Body of pancreas (tissue), 4 donors: ENCODE measurements around the gene ERC1. TPM values are rescaled to one million over a fixed set of nuclear protein-coding genes. Genes with fewer than 3 reads are reported as not detected.

ENCODE experiments used
- ATAC-seq: fragments of 150-250 bp; one replicate; pipeline ENCODE4 v1.9.1; 2016
- DNase-seq, 4 donors: peaks; one replicate each; pipeline ENCODE4 v3.0.0-alpha.2; 2019
- H3K27ac ChIP-seq, 4 donors: fragments of 200-600 bp; sonication (generic); 1 replicate in 3 of 4; 2 replicates in 1 of 4; pipeline versions ENCODE4 v1.5.1 to v1.6.1; 2016 to 2019; ENCODE audit warnings: mild to moderate bottlenecking in 1 of 4, mixed read lengths in 1 of 4, moderate library complexity in 1 of 4
- H3K27me3 ChIP-seq, 2 donors: fragments of 200-600 bp; sonication (generic); one replicate each; pipeline ENCODE4 v1.6.0; 2016; ENCODE audit warnings: mild to moderate bottlenecking in 1 of 2
- H3K36me3 ChIP-seq, 2 donors: fragments of 200-600 bp; sonication (generic); replicated peaks in 1 of 2; 2 replicates each; pipeline ENCODE4 v1.5.1; 2016; ENCODE audit warnings: low read depth in 2 of 2; ENCODE audit not compliant: insufficient read depth in 1 of 2
- H3K4me1 ChIP-seq: fragments of 200-600 bp; sonication (generic); one replicate; pipeline ENCODE4 v1.6.0; 2016
- H3K4me3 ChIP-seq, 2 donors: fragments of 200-600 bp; sonication (generic); 1 replicate in 1 of 2; 2 replicates in 1 of 2; pipeline ENCODE4 v1.5.1; 2016 to 2019
- H3K9me3 ChIP-seq, 3 donors: fragments of 200-600 bp; sonication (generic); 1 replicate in 2 of 3; 2 replicates in 1 of 3; pipeline ENCODE4 v1.5.1; 2016
- CTCF ChIP-seq, 7 experiments: fragments of 450-650 bp in 4 of 7; fragments of 200-600 bp in 3 of 7; sonication (generic) in 3 of 7; IDR thresholded peaks; one replicate each; pipeline ENCODE4 v1.5.1; 2016 to 2019; ENCODE audit warnings: antibody characterized with exemption in 7 of 7
- POLR2A ChIP-seq, 3 donors: fragments of 450-650 bp; IDR thresholded peaks; one replicate each; pipeline ENCODE4 v1.6.1; 2016; ENCODE audit warnings: antibody characterized with exemption in 3 of 3, mild to moderate bottlenecking in 2 of 3
- WGBS, 2 donors: methylation state at CpG; one replicate each; pipeline ENCODE4 v1.1.5; 2017; 5-methylcytosine and 5-hydroxymethylcytosine counted together
- intact Hi-C: fragments of 100-400 bp; cut with DNase I; formaldehyde crosslinking; loops from one replicate; pipeline ENCODE4 v1.15.1; 2023
- total RNA-seq, 2 donors: library from RNA; depleted of rRNA; stranded (reverse); fragments of >200 nt; gene quantifications; one replicate each; pipeline ENCODE4 v1.1.0, GENCODE V29; 2016

Gene ERC1
- total RNA-seq, 2 donors from 2014 or later = 20.8 to 29.0 TPM

GRCh38 chr12:989051-989450 is 2.0 kb upstream of the ERC1 start:
- Histone ChIP-seq H3K4me3 (no peak overlapping the region), H3K27ac (peak overlapping the region in 2 of 4 donors; percentile 98 to 99), H3K9me3 (no peaks in the 10 kb centered on the region), H3K4me1 (peaks cover 35% of the 10 kb centered on the region), H3K27me3 (no peaks in the 10 kb centered on the region), H3K36me3 (no peaks in the 10 kb centered on the region)
- 76 to 84% methylated on average over 2 of the region's 2 CpGs for WGBS, 2 donors
- no peak for DNase-seq
- ATAC-seq = no peak
- intact Hi-C loops = no loop called here
- no peak for TF ChIP-seq POLR2A (IDR thresholded peaks at IDR 0.05)
- TF ChIP-seq CTCF (IDR thresholded peaks at IDR 0.05) = no peak

GRCh38 chr12:989751-990660 is 1.0 kb upstream of the ERC1 start:
- DNase-seq (peak; percentile 71 to 79 (median 76)), ATAC-seq (peak; percentile 47)
- Histone ChIP-seq H3K27me3 (no peaks in the 10 kb centered on the region), H3K27ac (peak overlapping the region; percentile 87 to 99 (median 98)), H3K4me3 (peak overlapping the region; percentile 38 to 47), H3K36me3 (no peaks in the 10 kb centered on the region), H3K9me3 (no peaks in the 10 kb centered on the region), H3K4me1 (peaks cover 37% of the 10 kb centered on the region)
- intact Hi-C loops = no loop called here
- TF ChIP-seq CTCF (IDR thresholded peaks at IDR 0.05) (no peak), POLR2A (IDR thresholded peaks at IDR 0.05) (no peak)
- WGBS, 2 donors = 1% methylated on average over 23 to 40 of the region's 40 CpGs

GRCh38 chr12:991350-992333 is 619 bp downstream of the ERC1 start:
- DNase-seq (no peak), ATAC-seq (peak; percentile 49)
- intact Hi-C loops = no loop called here
- Histone ChIP-seq H3K36me3 (no peaks in the 10 kb centered on the region), H3K27me3 (no peaks in the 10 kb centered on the region), H3K4me3 (peak overlapping the region; percentile 85 to 88), H3K27ac (peak overlapping the region; percentile 87 to 99 (median 98)), H3K4me1 (peaks cover 39% of the 10 kb centered on the region), H3K9me3 (no peaks in the 10 kb centered on the region)
- TF ChIP-seq CTCF (IDR thresholded peaks at IDR 0.05) (no peak), POLR2A (IDR thresholded peaks at IDR 0.05) (peak in 1 of 3 donors; percentile 17)
- 5 to 7% methylated on average over 20 to 30 of the region's 48 CpGs for whole genome bisulfite sequencing, 2 donors

- no peaks in the 10 kb centered on the region for H3K27me3 ChIP-seq
- 9 to 19% methylated on average over 1 of the region's 1 CpG for WGBS, 2 donors
- TF ChIP-seq POLR2A (IDR thresholded peaks at IDR 0.05) = no peak
- no peak for TF ChIP-seq CTCF (IDR thresholded peaks at IDR 0.05)
- no peaks in the 10 kb centered on the region for H3K36me3 ChIP-seq
- peak overlapping the region in 1 of 4 donors; percentile 98 for H3K27ac ChIP-seq
- no peak overlapping the region for H3K4me3 ChIP-seq
- peaks cover 39% of the 10 kb centered on the region for H3K4me1 ChIP-seq
- ATAC-seq (no peak), DNase-seq (no peak)
- intact Hi-C loops = no loop called here
- H3K9me3 ChIP-seq = no peaks in the 10 kb centered on the region
Measured at GRCh38 chr12:992647-993046, 1.6 kb downstream of the ERC1 start.
